GM10248 (cell line): ENCODE measurements around the gene NOC4L.

Experiments used
- CTCF ChIA-PET: fragments of 300-600 bp; sonication (Branson Sonifier 250); formaldehyde crosslinking; extraction: SDS; loops from one replicate; lab custom pipeline; 2021; ENCODE audit warnings: antibody characterized with exemption; lab: Yijun Ruan, JAX
- POLR2A ChIA-PET: fragments of 350-650 bp; sonication (Branson Sonifier 250); formaldehyde crosslinking; extraction: SDS; loops from one replicate; lab custom pipeline; 2020; ENCODE audit warnings: antibody characterized with exemption; lab: Yijun Ruan, JAX
- DNase-seq: peaks from one replicate; pipeline ENCODE4 v3.0.0; 2012; ENCODE audit errors: extremely low spot score
- CTCF ChIP-seq: IDR thresholded peaks from 2 replicates; pipeline ENCODE4 v1.5.1; 2012; ENCODE audit warnings: mild to moderate bottlenecking, low read depth; ENCODE audit errors: extremely low read depth, missing control alignments, control extremely low read depth

The NOC4L gene

GRCh38 chr12:132188451-132188901 lies 44.2 kb downstream of the NOC4L start:
- DNase-seq, result no peak
- CTCF ChIA-PET, result interaction anchor here (1.3 to 1.6 kb wide), 2 partner anchors 34 to 225 kb away, joined by 4 read pairs; no protein-coding TSS in a partner anchor
- POLR2A ChIA-PET, result no interaction called here
- TF ChIP-seq CTCF, result no peak

- no peak for DNase-seq
- TF ChIP-seq CTCF, result peak; percentile 18
- POLR2A ChIA-PET, result no interaction called here
- CTCF ChIA-PET, result interaction anchor here (1.3 to 1.6 kb wide), 2 partner anchors 35 to 225 kb away, joined by 4 read pairs; no protein-coding TSS in a partner anchor
Observed at GRCh38 chr12:132188916-132189325, 44.7 kb downstream of the NOC4L start.

GRCh38 chr12:132189378-132190011 lies 45.2 kb downstream of the NOC4L start:
- ChIA-PET POLR2A (no interaction called here), CTCF (interaction anchor here (1.1 to 1.6 kb wide), 3 partner anchors 35 to 226 kb away, joined by 3 to 4 read pairs (median 4); no protein-coding TSS in a partner anchor)
- no peak for TF ChIP-seq CTCF
- peak; percentile 96 for DNase-seq

- ChIA-PET POLR2A (no interaction called here), CTCF (interaction anchor here (1.1 to 1.6 kb wide), 3 partner anchors 36 to 225 kb away, joined by 3 to 4 read pairs (median 4); no protein-coding TSS in a partner anchor)
- DNase-seq, result no peak
- no peak for TF ChIP-seq CTCF
Observed at GRCh38 chr12:132190012-132190755, 45.9 kb downstream of the NOC4L start.

GRCh38 chr12:132190834-132191500 lies 46.7 kb downstream of the NOC4L start:
- no peak for TF ChIP-seq CTCF
- ChIA-PET POLR2A (no interaction called here), CTCF (no interaction called here)
- DNase-seq, result no peak
